ENCODE data around the gene KLHL3.

The KLHL3 gene

GRCh38 chr5:137592317-137592716, 143.6 kb downstream of the KLHL3 start:
- no peaks in the 10 kb centered on the region for H3K36me3 ChIP-seq (ENCODE audit: control insufficient read depth in 1 of 2, insufficient read depth in 2 of 2, low read length in 2 of 2)
- no peaks in the 10 kb centered on the region for H3K9me3 ChIP-seq (ENCODE audit: control insufficient read depth in 1 of 2, low read length in 2 of 2)
- no peak overlapping the region for H3K9ac ChIP-seq (ENCODE audit: low read depth in 1 of 2, low read length in 2 of 2)
- peaks cover 0 to 4% of the 10 kb centered on the region in 2 donors for H3K27me3 ChIP-seq (ENCODE audit: control insufficient read depth in 1 of 2, insufficient read depth in 2 of 2, low read length in 2 of 2)
- no peaks in the 10 kb centered on the region for H3K4me1 ChIP-seq (ENCODE audit: control insufficient read depth in 1 of 2, insufficient read depth in 2 of 2, low read length in 2 of 2)
- H3K27ac ChIP-seq (ENCODE audit: low read depth, low read length), result no peak overlapping the region
- no peak overlapping the region for H3K4me3 ChIP-seq (ENCODE audit: low read depth in 1 of 2, low read length in 2 of 2)

DNA sequence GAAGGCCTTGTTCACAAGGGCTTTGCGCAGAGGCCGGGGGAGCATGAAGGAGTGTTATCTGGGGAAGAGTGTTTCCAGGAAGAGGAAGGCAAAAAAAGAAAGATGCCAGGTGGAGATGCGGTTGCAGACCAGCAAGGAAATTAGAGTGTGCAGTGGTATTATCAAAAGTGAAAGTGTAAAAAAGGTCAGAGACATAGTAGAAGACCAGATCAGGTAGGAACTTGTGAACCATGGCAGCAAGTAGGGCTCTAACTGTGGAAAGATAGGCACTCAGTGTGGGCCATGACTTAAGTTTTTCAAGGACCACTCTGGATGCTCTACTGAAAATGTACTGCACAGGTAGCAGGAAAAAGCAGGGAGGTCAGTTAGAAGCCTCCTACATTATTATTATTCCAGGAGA, 146.7 kb downstream of the KLHL3 start:
- Histone ChIP-seq H3K27ac (ENCODE audit: low read depth, low read length) (no peak overlapping the region), H3K9ac (ENCODE audit: low read depth in 1 of 2, low read length in 2 of 2) (no peak overlapping the region), H3K4me3 (ENCODE audit: low read depth in 1 of 2, low read length in 2 of 2) (no peak overlapping the region), H3K4me1 (ENCODE audit: control insufficient read depth in 1 of 2, insufficient read depth in 2 of 2, low read length in 2 of 2) (no peaks in the 10 kb centered on the region), H3K27me3 (ENCODE audit: control insufficient read depth in 1 of 2, insufficient read depth in 2 of 2, low read length in 2 of 2) (peaks cover 1 to 4% of the 10 kb centered on the region in 2 donors), H3K9me3 (ENCODE audit: control insufficient read depth in 1 of 2, low read length in 2 of 2) (no peaks in the 10 kb centered on the region), H3K36me3 (ENCODE audit: control insufficient read depth in 1 of 2, insufficient read depth in 2 of 2, low read length in 2 of 2) (no peaks in the 10 kb centered on the region)

DNA sequence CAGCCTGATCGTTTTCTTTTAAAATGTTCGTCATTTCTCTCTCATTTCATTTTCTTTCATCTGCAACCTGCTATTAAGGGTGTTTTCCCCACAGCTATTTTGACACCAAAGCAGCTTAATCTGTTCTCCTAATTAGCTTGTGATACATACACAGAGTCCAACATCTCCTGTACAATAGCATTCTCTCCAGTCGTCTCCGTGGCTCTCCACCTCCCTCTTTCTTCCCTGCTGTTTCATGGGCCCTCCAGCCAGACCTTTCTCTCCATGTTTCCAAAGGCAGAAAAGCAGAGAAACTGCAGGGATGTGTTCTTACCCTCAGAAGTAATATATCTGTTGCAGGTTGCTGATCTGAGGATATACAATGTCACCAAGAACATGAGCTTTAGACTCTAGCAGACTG, 148.0 kb downstream of the KLHL3 start:
- no peaks in the 10 kb centered on the region for H3K36me3 ChIP-seq (ENCODE audit: control insufficient read depth in 1 of 2, insufficient read depth in 2 of 2, low read length in 2 of 2)
- no peak overlapping the region for H3K9ac ChIP-seq (ENCODE audit: low read depth in 1 of 2, low read length in 2 of 2)
- no peak overlapping the region for H3K4me3 ChIP-seq (ENCODE audit: low read depth in 1 of 2, low read length in 2 of 2)
- H3K4me1 ChIP-seq (ENCODE audit: control insufficient read depth in 1 of 2, insufficient read depth in 2 of 2, low read length in 2 of 2), result no peaks in the 10 kb centered on the region
- H3K9me3 ChIP-seq (ENCODE audit: control insufficient read depth in 1 of 2, low read length in 2 of 2), result no peaks in the 10 kb centered on the region
- H3K27ac ChIP-seq (ENCODE audit: low read depth, low read length), result no peak overlapping the region
- H3K27me3 ChIP-seq (ENCODE audit: control insufficient read depth in 1 of 2, insufficient read depth in 2 of 2, low read length in 2 of 2), result peaks cover 4 to 8% of the 10 kb centered on the region in 2 donors

DNA sequence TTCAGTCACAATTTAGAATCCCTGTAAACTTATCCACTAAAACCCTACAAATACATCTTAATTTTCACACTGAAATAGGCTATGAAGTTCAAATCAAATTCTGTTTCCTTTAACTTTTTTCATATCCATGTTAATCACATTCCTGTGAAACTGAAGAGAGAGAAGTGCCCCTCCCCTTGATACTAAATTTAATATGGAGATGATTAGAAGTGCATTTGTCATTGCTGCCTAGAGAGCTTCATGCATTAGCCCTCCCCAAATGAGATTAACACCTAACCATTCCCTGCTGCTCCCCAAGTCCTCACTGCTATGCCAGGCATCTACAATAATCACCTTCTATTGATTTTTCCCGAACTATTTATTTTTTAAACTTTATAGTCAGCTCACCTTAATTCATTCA, 151.6 kb downstream of the KLHL3 start:
- H3K9me3 ChIP-seq (ENCODE audit: control insufficient read depth in 1 of 2, low read length in 2 of 2), result no peaks in the 10 kb centered on the region
- no peaks in the 10 kb centered on the region for H3K4me1 ChIP-seq (ENCODE audit: control insufficient read depth in 1 of 2, insufficient read depth in 2 of 2, low read length in 2 of 2)
- no peak overlapping the region for H3K27ac ChIP-seq (ENCODE audit: low read depth, low read length)
- H3K36me3 ChIP-seq (ENCODE audit: control insufficient read depth in 1 of 2, insufficient read depth in 2 of 2, low read length in 2 of 2), result no peaks in the 10 kb centered on the region
- no peak overlapping the region for H3K9ac ChIP-seq (ENCODE audit: low read depth in 1 of 2, low read length in 2 of 2)
- H3K4me3 ChIP-seq (ENCODE audit: low read depth in 1 of 2, low read length in 2 of 2), result no peak overlapping the region
- H3K27me3 ChIP-seq (ENCODE audit: control insufficient read depth in 1 of 2, insufficient read depth in 2 of 2, low read length in 2 of 2), result peaks cover under 1 to 8% of the 10 kb centered on the region in 2 donors

GRCh38 chr5:137583129-137583528, 152.8 kb downstream of the KLHL3 start:
- Histone ChIP-seq H3K4me3 (ENCODE audit: low read depth in 1 of 2, low read length in 2 of 2) (no peak overlapping the region), H3K27me3 (ENCODE audit: control insufficient read depth in 1 of 2, insufficient read depth in 2 of 2, low read length in 2 of 2) (peaks cover 0 to 8% of the 10 kb centered on the region in 2 donors), H3K27ac (ENCODE audit: low read depth, low read length) (no peak overlapping the region), H3K4me1 (ENCODE audit: control insufficient read depth in 1 of 2, insufficient read depth in 2 of 2, low read length in 2 of 2) (no peaks in the 10 kb centered on the region), H3K36me3 (ENCODE audit: control insufficient read depth in 1 of 2, insufficient read depth in 2 of 2, low read length in 2 of 2) (no peaks in the 10 kb centered on the region), H3K9me3 (ENCODE audit: control insufficient read depth in 1 of 2, low read length in 2 of 2) (no peaks in the 10 kb centered on the region), H3K9ac (ENCODE audit: low read depth in 1 of 2, low read length in 2 of 2) (no peak overlapping the region)

GRCh38 chr5:137582218-137582617, 153.7 kb downstream of the KLHL3 start:
- H3K27me3 ChIP-seq (ENCODE audit: control insufficient read depth in 1 of 2, insufficient read depth in 2 of 2, low read length in 2 of 2), result peaks cover 0 to 8% of the 10 kb centered on the region in 2 donors
- H3K4me3 ChIP-seq (ENCODE audit: low read depth in 1 of 2, low read length in 2 of 2), result no peak overlapping the region
- no peak overlapping the region for H3K9ac ChIP-seq (ENCODE audit: low read depth in 1 of 2, low read length in 2 of 2)
- no peaks in the 10 kb centered on the region for H3K4me1 ChIP-seq (ENCODE audit: control insufficient read depth in 1 of 2, insufficient read depth in 2 of 2, low read length in 2 of 2)
- H3K36me3 ChIP-seq (ENCODE audit: control insufficient read depth in 1 of 2, insufficient read depth in 2 of 2, low read length in 2 of 2), result no peaks in the 10 kb centered on the region
- no peaks in the 10 kb centered on the region for H3K9me3 ChIP-seq (ENCODE audit: control insufficient read depth in 1 of 2, low read length in 2 of 2)
- H3K27ac ChIP-seq (ENCODE audit: low read depth, low read length), result no peak overlapping the region

GRCh38 chr5:137581776-137582175, 154.1 kb downstream of the KLHL3 start:
- Histone ChIP-seq H3K9ac (ENCODE audit: low read depth in 1 of 2, low read length in 2 of 2) (no peak overlapping the region), H3K9me3 (ENCODE audit: control insufficient read depth in 1 of 2, low read length in 2 of 2) (no peaks in the 10 kb centered on the region), H3K36me3 (ENCODE audit: control insufficient read depth in 1 of 2, insufficient read depth in 2 of 2, low read length in 2 of 2) (no peaks in the 10 kb centered on the region), H3K4me1 (ENCODE audit: control insufficient read depth in 1 of 2, insufficient read depth in 2 of 2, low read length in 2 of 2) (no peaks in the 10 kb centered on the region), H3K4me3 (ENCODE audit: low read depth in 1 of 2, low read length in 2 of 2) (no peak overlapping the region), H3K27ac (ENCODE audit: low read depth, low read length) (no peak overlapping the region), H3K27me3 (ENCODE audit: control insufficient read depth in 1 of 2, insufficient read depth in 2 of 2, low read length in 2 of 2) (peaks cover 0 to 8% of the 10 kb centered on the region in 2 donors)

DNA sequence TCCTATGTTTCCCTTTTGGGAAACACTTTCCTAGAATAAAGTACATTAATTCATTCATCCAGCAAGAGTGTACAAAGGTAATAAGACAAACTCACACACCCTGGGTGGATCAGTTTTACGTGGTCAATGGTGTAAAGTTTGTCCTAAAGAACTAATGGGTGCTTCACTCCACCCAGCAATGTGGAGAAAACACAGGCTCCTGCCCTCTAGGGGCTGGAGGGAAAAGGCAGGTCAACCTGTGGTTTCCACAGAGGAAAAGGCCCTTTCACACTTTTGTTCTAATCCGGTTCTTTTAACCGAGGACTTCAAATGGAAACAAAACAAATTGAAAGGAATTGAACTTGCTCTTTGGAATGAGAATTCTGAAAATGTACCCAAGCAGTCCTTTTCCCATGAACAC, 155.9 kb downstream of the KLHL3 start:
- Histone ChIP-seq H3K4me1 (ENCODE audit: control insufficient read depth in 1 of 2, insufficient read depth in 2 of 2, low read length in 2 of 2) (no peaks in the 10 kb centered on the region), H3K9ac (ENCODE audit: low read depth in 1 of 2, low read length in 2 of 2) (no peak overlapping the region), H3K36me3 (ENCODE audit: control insufficient read depth in 1 of 2, insufficient read depth in 2 of 2, low read length in 2 of 2) (no peaks in the 10 kb centered on the region), H3K27ac (ENCODE audit: low read depth, low read length) (no peak overlapping the region), H3K27me3 (ENCODE audit: control insufficient read depth in 1 of 2, insufficient read depth in 2 of 2, low read length in 2 of 2) (peaks cover 0 to 8% of the 10 kb centered on the region in 2 donors), H3K9me3 (ENCODE audit: control insufficient read depth in 1 of 2, low read length in 2 of 2) (no peaks in the 10 kb centered on the region), H3K4me3 (ENCODE audit: low read depth in 1 of 2, low read length in 2 of 2) (no peak overlapping the region)

DNA sequence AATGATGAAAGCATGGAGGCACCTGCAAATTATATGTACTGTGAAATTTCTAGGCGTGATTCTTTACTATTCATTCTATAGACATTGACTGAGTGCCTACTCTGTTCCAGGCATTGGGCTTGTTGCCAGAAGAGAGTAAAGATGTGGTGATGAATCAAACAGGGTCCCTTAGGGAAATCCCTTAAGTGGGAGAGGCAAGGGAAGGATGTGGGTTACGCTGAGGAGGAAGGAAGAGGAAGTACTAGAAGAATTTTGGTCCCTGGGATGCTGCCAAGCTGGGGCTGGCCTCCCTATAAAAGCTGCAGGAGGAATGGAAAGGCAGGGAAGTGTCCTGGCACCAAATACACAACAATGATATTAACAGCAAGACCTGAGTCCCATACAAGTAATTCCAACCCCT, 160.0 kb downstream of the KLHL3 start:
- H3K27ac ChIP-seq (ENCODE audit: low read depth, low read length), result no peak overlapping the region
- H3K9me3 ChIP-seq (ENCODE audit: control insufficient read depth in 1 of 2, low read length in 2 of 2), result no peaks in the 10 kb centered on the region
- H3K9ac ChIP-seq (ENCODE audit: low read depth in 1 of 2, low read length in 2 of 2), result no peak overlapping the region
- no peaks in the 10 kb centered on the region for H3K4me1 ChIP-seq (ENCODE audit: control insufficient read depth in 1 of 2, insufficient read depth in 2 of 2, low read length in 2 of 2)
- H3K36me3 ChIP-seq (ENCODE audit: control insufficient read depth in 1 of 2, insufficient read depth in 2 of 2, low read length in 2 of 2), result no peaks in the 10 kb centered on the region
- no peaks in the 10 kb centered on the region for H3K27me3 ChIP-seq (ENCODE audit: control insufficient read depth in 1 of 2, insufficient read depth in 2 of 2, low read length in 2 of 2)
- no peak overlapping the region for H3K4me3 ChIP-seq (ENCODE audit: low read depth in 1 of 2, low read length in 2 of 2)

DNA sequence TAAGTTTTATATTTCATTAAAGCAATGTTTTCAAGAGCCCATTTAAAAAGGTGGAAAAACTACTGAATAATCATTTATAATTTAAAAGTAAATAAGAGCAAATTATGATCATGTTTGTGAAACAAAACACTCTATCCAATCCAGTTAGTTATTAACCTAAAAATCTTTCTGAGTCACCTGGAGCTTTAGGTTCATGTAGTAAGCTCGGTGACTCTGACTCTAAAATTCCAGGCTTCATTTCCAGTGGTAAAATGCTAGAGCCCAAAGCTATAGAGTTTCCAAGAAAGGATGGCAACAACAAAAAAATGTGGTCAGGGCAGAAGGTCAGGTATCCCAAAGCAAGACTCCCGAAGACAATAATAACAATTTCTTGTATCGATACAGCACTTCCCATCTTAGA, 160.7 kb downstream of the KLHL3 start:
- no peaks in the 10 kb centered on the region for H3K27me3 ChIP-seq (ENCODE audit: control insufficient read depth in 1 of 2, insufficient read depth in 2 of 2, low read length in 2 of 2)
- H3K4me3 ChIP-seq (ENCODE audit: low read depth in 1 of 2, low read length in 2 of 2), result no peak overlapping the region
- no peaks in the 10 kb centered on the region for H3K36me3 ChIP-seq (ENCODE audit: control insufficient read depth in 1 of 2, insufficient read depth in 2 of 2, low read length in 2 of 2)
- H3K9me3 ChIP-seq (ENCODE audit: control insufficient read depth in 1 of 2, low read length in 2 of 2), result no peaks in the 10 kb centered on the region
- no peak overlapping the region for H3K27ac ChIP-seq (ENCODE audit: low read depth, low read length)
- H3K4me1 ChIP-seq (ENCODE audit: control insufficient read depth in 1 of 2, insufficient read depth in 2 of 2, low read length in 2 of 2), result no peaks in the 10 kb centered on the region
- no peak overlapping the region for H3K9ac ChIP-seq (ENCODE audit: low read depth in 1 of 2, low read length in 2 of 2)

DNA sequence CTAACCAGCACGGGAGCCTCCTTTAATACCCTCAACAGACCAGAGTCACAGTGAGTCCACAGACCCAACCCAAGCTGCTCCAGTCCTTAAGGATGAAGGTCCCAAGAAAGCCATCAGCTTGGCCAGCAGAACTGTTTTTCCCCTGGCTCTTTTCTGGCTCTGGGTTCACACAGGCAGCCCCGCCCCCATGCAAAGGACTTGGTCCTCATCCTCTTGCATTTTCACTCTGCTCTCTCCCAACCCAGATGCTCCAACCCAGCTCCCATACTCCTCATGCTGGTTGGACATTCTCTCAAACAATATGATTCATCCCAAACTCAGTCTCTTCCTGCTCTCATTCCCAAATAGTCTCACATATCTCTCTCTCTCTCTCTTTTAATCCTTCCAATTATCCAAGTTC, 162.5 kb downstream of the KLHL3 start:
- no peak overlapping the region for H3K4me3 ChIP-seq (ENCODE audit: low read depth in 1 of 2, low read length in 2 of 2)
- no peak overlapping the region for H3K27ac ChIP-seq (ENCODE audit: low read depth, low read length)
- no peaks in the 10 kb centered on the region for H3K27me3 ChIP-seq (ENCODE audit: control insufficient read depth in 1 of 2, insufficient read depth in 2 of 2, low read length in 2 of 2)
- no peaks in the 10 kb centered on the region for H3K4me1 ChIP-seq (ENCODE audit: control insufficient read depth in 1 of 2, insufficient read depth in 2 of 2, low read length in 2 of 2)
- no peaks in the 10 kb centered on the region for H3K9me3 ChIP-seq (ENCODE audit: control insufficient read depth in 1 of 2, low read length in 2 of 2)
- H3K36me3 ChIP-seq (ENCODE audit: control insufficient read depth in 1 of 2, insufficient read depth in 2 of 2, low read length in 2 of 2), result no peaks in the 10 kb centered on the region
- no peak overlapping the region for H3K9ac ChIP-seq (ENCODE audit: low read depth in 1 of 2, low read length in 2 of 2)

All from duodenal mucosa (tissue), 2 donors.